ENCODE data around the gene RAB6B. TPM values are rescaled to one million over a fixed set of nuclear protein-coding genes. Genes with fewer than 3 reads are reported as not detected.

RAB6B gene
- total RNA-seq, 4 donors from 2014 or later, result 0.30 to 1.1 (median 0.65) TPM

DNA sequence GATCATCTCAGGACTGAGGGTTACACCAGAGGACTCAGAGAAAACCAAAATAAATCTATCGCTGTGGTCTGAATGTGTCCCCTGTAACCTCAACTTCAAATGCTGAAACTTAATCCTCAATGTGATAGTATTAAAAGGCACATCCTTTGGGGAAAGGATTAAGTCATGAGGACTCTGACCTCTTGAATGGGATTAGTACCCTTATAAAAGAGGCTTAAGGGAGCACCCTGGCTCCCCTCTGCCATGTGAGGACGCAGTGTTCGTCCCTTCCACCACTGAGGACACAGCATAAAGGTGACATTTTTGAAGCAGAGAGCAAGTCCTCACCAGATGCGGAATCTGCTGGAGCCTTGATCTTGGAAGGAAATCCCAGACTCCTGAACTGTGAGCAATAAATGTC lies 50.6 kb downstream of the RAB6B start:
- intact Hi-C loops (cut with DNase I; ENCODE audit: low total_unique reads), result no loop called here
- DNase-seq (ENCODE audit: low spot score in 2 of 2), result no peak
- H3K4me3 ChIP-seq (ENCODE audit: low read depth, poor library complexity, severe bottlenecking), result no peak overlapping the region
- 92 to 94% methylated on average over 4 of the region's 4 CpGs for WGBS, 2 donors
- no peak for TF ChIP-seq POLR2A (IDR thresholded peaks at IDR 0.05)
- no peak for TF ChIP-seq CTCF (IDR thresholded peaks at IDR 0.05)

DNA sequence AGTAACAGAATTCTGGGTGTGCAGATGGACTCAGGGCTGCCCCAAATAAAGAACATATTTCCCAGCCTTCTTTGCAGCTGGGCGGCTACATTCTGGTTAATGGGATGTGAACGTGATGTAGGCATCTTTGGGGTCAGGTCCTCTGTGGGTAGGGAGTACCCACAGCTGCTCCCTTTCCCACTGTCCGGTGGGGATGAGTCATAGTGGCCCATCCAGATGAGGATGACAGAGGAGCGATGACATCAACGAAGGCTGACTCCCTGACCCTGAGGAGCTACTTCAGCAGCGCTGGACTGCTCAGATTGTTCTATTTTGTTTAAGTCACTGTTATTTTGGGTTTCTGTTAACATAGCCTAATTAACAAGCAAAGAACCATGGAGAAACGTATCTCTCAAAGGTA lies 52.0 kb downstream of the RAB6B start:
- WGBS, 2 donors, result 78 to 81% methylated on average over 7 of the region's 7 CpGs
- DNase-seq (ENCODE audit: low spot score in 2 of 2), result no peak
- no peak overlapping the region for H3K4me3 ChIP-seq (ENCODE audit: low read depth, poor library complexity, severe bottlenecking)
- TF ChIP-seq POLR2A (IDR thresholded peaks at IDR 0.05) (no peak), CTCF (IDR thresholded peaks at IDR 0.05) (no peak)
- intact Hi-C loops (cut with DNase I; ENCODE audit: low total_unique reads), result loop anchor here (5.0 kb wide), 1 partner anchor 1056 kb away; no protein-coding TSS in a partner anchor

- no peak overlapping the region for H3K4me3 ChIP-seq (ENCODE audit: low read depth, poor library complexity, severe bottlenecking)
- DNase-seq (ENCODE audit: low spot score in 2 of 2), result no peak
- TF ChIP-seq POLR2A (IDR thresholded peaks at IDR 0.05) (no peak), CTCF (IDR thresholded peaks at IDR 0.05) (no peak)
- intact Hi-C loops (cut with DNase I; ENCODE audit: low total_unique reads), result loop anchor here (5.0 kb wide), 1 partner anchor 1055 kb away; no protein-coding TSS in a partner anchor
- 91 to 94% methylated on average over 2 to 4 of the region's 4 CpGs for WGBS, 2 donors
These were observed 53.5 kb downstream of the RAB6B start for GRCh38 chr3:133842158-133842557.

DNA sequence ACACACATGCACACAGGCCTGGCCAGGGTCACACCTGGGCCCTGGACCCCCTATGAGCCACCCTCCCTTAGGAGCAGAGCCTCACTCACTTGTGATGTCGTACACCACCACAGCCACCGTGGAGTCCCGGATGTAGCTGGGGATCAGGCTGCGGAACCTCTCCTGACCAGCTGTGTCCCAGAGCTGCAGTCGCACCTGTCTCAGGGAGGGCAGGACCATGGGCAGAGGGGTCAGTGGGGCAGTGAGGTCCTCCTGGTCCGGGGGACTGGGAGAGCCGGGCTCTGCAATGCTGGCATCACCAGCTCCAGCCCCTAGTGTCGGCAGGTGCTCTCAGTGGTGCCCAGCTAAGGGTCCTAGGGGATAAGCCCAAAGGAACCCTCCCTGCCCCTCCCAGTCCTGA lies 54.5 kb downstream of the RAB6B start:
- WGBS, 2 donors, result 97 to 100% methylated on average over 4 to 7 of the region's 8 CpGs
- no peak overlapping the region for H3K4me3 ChIP-seq (ENCODE audit: low read depth, poor library complexity, severe bottlenecking)
- TF ChIP-seq POLR2A (IDR thresholded peaks at IDR 0.05) (no peak), CTCF (IDR thresholded peaks at IDR 0.05) (no peak)
- intact Hi-C loops (cut with DNase I; ENCODE audit: low total_unique reads), result loop anchor here (5.0 kb wide), 1 partner anchor 1054 kb away; no protein-coding TSS in a partner anchor
- DNase-seq (ENCODE audit: low spot score in 2 of 2), result no peak

GRCh38 chr3:133840767-133841166 lies 54.9 kb downstream of the RAB6B start:
- DNase-seq (ENCODE audit: low spot score in 2 of 2), result peak in 1 of 2 donors; percentile 50
- intact Hi-C loops (cut with DNase I; ENCODE audit: low total_unique reads), result loop anchor here (5.0 kb wide), 1 partner anchor 1053 kb away; no protein-coding TSS in a partner anchor
- no peak overlapping the region for H3K4me3 ChIP-seq (ENCODE audit: low read depth, poor library complexity, severe bottlenecking)
- TF ChIP-seq POLR2A (IDR thresholded peaks at IDR 0.05), result no peak
- no peak for TF ChIP-seq CTCF (IDR thresholded peaks at IDR 0.05)
- 78 to 90% methylated on average over 5 of the region's 6 CpGs for WGBS, 2 donors
